B cell (primary cell): ENCODE measurements around the gene CCT8L2.

Experiments
- CTCF ChIP-seq: fragments of 200-600 bp; IDR thresholded peaks from one replicate; pipeline ENCODE4 v1.8.0; 2022; ENCODE audit warnings: antibody characterized with exemption, mild to moderate bottlenecking
- EZH2 ChIP-seq: IDR thresholded peaks from 2 replicates; pipeline ENCODE4 v1.6.1; 2012; ENCODE audit warnings: borderline replicate concordance, low read depth, mild to moderate bottlenecking, moderate library complexity, low read length; ENCODE audit not compliant: insufficient read depth, poor library complexity, severe bottlenecking

- no peak for TF ChIP-seq EZH2
- no peak for TF ChIP-seq CTCF
These were observed 10.8 kb upstream of the CCT8L2 start for GRCh38 chr22:16603448-16603768.
